HG03175 (cell line): ENCODE data around the gene VPS37C.
A peak's percentile ranks its signal among the peaks of the same experiment; 100 is the strongest.
"Not testable (repeated sequence)": the region's sequence is repeated elsewhere in the genome, so short reads cannot be mapped to it uniquely, and the experiment has no call there.

ENCODE experiments used
- ATAC-seq: cut with Tn5 transposase; IDR thresholded peaks from one replicate; pipeline ENCODE4 v1.9.1; 2021; ENCODE audit warnings: mild to moderate bottlenecking, moderate library complexity; ENCODE audit not compliant: unreplicated experiment

Gene VPS37C

DNA sequence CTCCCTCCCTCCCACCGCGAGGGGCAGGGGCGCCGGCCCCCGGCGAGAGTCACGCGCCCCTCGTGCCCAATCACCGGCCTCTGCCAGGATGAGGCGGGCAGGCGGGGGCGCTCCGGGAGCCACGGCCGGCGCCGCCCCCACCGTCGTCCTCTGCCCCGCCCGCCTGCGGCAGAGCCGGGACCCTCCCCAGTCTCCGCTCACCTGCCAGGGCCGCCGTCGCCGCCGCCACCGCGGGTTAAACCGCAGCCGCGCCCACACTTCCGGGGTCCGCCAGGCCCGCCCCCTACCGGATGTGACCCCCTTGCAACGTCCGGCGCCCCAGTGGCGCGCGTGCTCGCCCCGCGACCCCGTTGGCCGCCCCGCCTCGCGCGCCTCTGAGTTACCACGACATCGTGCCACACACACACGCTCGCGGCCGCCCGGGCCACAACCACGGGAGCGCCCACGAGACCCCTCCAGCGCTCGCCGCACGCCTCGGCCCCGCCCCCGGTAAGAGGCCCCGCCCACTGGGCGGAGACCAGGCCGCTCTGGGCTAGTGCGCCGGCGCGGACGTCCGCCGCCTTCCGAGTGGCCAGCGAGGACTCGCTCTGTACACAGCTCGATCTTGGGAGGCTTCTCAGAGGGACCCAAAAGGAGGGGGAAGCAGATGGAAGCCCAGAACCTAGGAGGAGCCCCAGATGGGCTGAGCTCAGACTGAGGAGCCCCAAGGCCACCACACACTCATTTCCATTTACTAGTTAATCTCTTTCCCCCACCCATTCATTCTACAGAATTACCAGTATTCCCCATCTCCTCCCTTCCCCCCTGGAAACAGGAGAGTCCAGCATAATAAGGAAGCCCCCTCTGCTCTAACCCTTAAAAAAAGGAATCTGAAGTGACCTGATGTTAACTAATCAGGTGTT is at the start of gene VPS37C:
Gene VPS37C (minus strand): TSS at position 237 of the 902 bp plus-strand sequence. CDS start 22,597 bp downstream, outside the sequence.
- ATAC-seq, result peak; percentile 71

DNA sequence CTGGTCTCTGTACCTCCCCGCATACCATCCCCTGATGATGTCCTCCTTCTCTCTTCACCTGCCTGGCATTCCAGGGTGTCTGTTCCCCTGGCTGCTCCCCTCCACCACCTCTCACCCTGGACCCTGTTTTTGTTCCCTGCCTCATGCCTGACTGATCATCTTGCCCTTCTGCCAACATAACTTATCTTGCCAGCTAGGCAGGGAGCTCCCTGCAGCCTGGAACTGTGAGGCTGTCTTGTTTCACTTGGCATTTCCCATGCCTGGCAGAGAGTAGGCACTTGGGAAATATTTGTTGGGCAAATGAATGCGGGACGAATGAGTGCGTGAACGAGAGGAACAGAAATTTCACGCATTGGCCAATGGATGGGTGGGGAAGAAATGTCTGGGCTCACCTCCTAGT is 49.4 kb upstream of the VPS37C start:
- ATAC-seq, result not testable (repeated sequence)

DNA sequence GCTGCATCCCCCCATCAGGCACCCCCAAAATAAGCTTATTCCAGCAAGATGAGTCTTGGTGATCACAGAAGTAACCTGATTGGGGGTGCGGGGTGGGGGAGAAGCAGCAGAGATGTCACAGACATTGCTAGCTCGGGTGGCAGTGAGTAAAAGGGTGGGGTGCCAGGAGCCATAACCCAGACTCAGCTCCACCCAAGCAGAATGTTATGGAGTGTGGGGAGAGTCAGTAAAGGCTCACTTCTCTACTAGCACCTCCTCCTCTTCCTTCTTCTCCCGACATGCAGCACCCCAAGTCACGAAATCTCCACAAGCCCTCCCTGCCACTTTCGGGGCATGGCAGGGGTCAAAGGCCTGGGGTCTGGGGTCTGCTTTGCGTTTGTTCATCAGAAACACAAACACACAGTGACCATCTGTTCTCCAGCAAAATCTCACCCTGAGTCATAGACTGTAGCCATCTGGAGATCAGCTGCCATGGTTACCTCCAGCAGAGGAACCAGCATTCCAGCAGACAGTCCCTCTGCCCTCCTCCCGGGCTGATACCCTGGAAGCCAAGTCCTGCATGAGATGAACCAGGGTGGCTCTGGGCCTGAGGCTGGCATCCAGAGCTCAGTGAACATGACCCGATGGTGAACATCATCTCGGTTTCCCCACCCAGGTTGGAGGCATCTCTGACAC is 46.5 kb upstream of the VPS37C start:
- not testable (repeated sequence) for ATAC-seq

DNA sequence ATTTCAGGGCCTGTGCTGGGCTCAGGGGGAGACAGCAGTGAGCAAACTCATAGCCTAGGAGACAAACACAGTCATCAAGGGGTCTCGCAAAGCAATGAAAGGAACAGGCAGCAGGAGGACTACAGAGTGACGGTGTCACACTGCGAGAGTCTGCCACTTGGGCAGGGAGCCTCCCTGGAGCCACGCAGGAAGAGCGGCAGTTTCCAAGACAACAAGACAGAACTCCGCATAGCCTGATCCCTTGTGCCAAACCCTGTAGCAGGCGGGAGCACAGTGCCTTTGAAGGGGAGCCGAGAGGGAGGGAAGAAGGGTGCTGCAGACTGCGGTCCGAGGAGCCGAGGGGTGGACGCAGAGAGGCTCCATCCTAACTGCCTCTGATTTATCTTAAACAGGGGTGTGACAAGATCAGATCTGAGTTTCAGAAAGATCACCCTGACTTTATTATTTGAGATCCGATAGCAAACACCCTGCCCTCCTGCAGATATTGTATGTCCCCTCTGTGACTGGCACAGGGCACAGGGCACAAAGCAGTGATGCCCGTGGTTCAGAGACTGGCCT is 43.4 kb upstream of the VPS37C start:
- not testable (repeated sequence) for ATAC-seq

DNA sequence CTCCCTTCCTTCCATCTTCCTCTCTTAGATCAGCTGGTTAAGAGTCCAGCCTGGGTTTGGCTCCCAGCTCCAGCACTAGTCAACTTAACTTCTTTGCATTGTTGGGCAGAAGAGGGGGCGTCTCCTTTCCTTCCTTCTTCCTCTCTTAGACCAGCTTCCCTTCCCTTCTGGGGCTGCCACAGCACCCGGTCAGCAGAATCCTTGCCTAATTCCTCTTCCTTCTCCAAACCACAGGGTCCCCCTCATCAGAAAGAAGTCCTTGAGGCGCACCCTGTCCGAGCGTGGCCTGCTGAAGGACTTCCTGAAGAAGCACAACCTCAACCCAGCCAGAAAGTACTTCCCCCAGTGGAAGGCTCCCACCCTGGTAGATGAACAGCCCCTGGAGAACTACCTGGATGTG is 42.6 kb upstream of the VPS37C start:
- not testable (repeated sequence) for ATAC-seq

DNA sequence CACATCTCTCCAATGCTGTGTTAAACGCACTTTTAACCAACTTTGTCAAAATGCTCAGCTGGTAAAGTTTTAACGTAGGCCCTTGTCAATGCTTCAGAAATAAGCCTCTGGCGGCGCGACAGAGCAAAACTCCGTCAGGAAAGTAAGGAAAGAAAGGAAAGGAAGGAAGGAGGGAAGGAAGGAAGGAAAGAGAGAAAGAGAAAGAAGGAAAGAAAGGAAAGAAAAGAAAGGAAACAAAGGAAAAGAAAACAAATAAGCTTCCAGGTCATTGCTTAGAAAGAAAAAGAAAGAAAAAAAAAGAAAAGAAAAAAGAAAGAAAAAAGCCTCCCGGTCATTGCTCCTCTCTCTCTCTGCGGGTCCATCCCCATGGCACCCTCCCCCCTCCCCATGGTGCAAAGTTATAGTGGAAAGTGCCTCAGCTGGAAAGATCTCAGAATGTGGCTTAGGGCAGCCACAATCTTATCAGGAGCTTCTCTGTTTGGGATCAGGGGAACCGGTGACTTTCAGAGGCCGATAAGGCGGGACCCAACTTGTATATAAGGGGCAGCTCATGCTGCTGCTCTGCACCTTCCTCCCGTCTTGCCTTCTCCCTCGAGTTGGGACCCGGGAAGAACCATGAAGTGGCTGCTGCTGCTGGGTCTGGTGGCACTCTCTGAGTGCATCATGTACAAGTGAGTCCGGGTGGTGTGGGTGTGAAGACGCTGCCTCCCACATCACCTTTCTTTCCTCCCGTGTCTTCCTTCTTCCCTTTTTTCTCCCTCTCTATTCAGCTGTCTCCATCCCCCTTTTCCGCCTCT is 41.9 kb upstream of the VPS37C start, which contains the start of gene PGA3:
Gene PGA3 (plus strand): TSS at position 566 of the 797 bp plus-strand sequence. CDS start 50 bp downstream, at position 616.
- ATAC-seq, result not testable (repeated sequence)

DNA sequence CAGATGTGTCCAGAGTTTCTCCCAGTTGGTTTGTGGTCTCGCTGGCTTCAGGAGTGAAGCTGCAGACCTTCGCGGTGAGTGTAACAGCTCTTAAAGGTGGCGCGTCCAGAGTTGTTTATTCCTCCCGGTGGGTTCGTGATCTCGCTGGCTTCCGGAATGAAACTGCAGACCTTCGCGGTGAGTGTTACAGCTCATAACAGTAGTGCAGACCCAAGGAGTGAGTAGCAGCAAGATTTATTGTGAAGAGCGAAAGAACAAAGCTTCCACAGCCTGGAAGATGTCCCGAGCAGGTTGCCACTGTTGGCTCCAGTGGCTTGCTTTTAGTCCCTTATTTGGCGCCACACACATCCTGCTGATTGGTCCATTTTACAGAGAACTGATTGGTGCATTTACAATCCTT is 40.2 kb upstream of the VPS37C start:
- no peak for ATAC-seq

DNA sequence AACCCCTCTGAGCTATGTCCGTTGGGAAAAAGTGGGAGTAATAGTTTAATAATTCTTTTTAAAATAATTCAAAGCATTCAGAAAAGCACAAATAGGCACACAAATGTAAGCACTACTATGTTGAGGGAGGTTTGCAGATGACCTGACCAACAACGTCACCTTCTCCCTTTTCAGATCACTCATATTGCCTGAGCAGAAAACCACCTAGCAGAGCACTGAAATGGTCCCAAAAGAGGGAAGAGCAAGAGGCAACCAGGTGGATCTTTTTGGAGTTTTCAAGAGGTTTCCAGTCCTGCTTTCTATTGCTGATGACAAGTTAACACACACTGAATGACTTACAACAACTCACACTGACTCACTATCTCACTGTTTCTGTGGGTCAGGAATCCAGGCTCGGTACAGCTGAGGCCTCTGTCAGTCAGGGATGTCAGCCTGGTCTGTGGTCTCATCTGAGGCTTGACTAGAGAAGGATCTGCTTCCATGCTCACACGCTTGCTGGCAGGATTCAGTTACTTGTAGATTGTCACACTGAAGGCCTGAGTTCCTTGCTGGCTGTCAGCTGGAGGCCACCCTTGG is 37.8 kb upstream of the VPS37C start:
- no peak for ATAC-seq

DNA sequence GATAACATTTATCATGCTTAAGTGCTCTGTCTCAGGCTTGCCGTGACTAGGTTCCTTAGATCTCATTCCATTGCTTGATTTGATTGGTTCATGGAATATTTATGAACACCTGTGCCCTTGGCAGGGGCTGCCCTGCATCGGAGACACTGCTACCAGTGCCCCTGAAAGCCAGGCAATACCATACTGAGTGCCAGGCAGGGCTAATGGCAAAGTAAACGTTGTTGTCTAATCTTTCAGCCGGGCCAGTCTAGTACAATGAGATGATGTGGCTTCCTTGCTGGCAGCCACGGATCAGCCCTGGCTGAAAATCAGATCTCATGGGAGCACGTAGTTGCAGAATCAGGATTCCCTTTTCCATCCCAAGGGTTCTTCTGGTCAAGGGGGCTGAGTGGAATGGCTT is 37.1 kb upstream of the VPS37C start:
- no peak for ATAC-seq

DNA sequence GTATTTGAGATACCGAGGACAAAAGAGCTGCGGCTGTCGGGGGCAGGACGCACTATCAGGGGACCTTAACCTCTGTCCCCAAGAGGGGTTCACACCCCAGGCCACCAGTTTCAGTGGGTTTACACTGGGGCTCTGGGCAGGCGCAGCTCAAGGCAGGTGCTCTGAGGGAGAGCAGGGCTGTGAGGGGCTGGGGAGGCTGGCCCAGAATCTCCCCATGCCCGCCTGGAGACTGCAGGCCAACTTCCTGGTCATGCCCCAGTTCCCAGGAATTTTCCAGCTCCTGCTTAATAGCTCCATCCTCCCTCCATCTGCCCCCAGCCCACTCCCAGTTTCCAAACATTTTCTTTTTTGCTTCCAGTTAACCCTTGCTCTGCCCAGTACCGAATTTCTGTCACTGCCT is 34.5 kb upstream of the VPS37C start:
- no peak for ATAC-seq

DNA sequence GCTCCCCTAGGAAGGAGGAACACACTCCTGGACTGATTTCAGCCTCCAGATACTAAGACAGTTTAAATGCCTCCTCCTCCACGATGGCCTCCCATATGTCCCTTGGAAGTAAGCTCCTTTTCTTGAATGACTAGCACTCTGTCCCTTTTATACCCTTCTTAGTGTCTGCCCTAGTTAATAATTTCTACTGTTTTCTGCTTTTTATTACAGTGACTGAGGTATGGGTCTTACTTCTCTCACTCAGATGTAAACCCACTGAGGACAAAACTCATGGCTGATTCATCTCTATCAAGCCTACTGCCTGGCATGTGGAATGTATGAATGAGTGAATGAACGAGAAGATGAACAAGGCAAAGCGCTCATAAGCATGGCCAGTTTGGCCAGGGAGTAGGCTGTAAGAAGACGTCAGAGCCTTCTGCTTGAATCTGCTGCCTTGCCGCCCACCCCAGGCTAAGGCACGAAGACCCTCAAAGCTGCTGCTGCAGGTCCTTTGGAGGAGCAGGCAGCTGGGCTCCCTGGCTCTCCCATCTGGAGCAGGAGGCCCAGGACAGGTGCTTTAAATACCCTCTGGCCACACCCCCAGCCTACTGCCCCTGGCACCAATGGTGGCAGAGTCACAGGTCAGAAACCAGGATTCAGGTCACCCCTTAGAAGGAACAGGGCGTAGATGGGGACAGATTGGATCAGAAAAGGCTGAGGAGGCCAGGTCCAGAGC is 33.9 kb upstream of the VPS37C start:
- no peak for ATAC-seq

DNA sequence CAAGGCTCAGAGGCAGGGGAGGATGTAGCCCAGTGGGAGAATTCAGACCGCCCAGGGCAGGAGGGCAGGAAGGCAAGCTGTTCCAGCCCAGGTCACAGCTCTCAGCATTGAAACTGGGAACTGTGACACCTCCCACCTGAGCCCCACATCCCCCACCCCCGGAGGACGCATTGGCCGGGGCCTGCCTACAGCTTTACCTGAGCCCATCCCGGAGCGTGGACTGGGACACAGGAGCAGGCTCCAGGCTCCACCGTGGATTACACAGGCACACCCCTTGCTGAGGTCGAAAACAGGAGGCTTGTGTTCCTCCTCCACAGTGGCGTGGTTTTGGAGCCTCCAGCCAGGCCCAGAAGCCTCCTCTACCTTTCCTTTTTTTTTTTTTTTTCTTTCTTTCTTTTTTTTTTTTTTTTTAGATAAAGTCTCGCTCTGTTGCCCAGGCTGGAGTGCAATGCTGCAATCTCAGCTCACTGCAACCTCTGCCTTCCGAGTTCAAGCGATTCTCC is 33.0 kb upstream of the VPS37C start:
- ATAC-seq, result no peak

DNA sequence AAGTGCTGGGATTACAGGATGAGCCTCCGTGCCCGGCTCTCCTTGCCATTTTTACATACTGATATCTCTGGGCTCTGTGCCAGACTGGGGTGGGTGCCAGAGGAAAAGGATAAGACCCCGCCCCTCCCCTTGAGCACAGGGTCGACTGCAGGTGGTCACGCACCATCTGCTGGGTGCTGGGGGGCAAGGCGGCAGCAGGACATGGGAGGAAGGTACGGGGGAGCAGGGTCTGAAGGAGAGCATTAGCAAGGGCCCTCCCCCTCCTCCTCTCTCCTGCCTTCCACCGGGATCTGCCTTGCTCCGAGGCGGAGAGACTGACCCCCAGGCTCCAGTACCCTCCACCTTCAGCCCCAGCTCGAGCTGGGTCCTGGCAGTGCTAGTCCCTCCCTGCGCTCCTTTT is 32.4 kb upstream of the VPS37C start:
- ATAC-seq, result no peak

DNA sequence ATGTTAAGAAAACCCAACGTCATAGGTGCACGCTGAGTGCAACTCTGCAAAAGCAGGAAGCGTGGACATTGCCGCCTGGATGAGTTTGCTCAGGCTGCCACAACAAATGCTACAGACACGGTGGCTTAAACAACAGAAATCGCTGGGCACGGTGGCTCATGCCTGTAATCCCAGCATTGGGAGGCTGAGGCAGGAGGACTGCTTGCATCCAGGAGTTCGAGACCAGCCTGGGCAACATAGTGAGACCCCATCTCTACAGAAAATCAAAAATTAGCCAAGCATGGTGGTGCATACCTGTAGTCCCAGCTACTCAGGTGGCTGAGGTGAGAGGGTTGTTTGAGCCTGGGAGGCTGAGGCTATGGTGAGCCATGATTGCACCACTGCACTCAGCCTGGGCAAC is 28.7 kb upstream of the VPS37C start:
- no peak for ATAC-seq

DNA sequence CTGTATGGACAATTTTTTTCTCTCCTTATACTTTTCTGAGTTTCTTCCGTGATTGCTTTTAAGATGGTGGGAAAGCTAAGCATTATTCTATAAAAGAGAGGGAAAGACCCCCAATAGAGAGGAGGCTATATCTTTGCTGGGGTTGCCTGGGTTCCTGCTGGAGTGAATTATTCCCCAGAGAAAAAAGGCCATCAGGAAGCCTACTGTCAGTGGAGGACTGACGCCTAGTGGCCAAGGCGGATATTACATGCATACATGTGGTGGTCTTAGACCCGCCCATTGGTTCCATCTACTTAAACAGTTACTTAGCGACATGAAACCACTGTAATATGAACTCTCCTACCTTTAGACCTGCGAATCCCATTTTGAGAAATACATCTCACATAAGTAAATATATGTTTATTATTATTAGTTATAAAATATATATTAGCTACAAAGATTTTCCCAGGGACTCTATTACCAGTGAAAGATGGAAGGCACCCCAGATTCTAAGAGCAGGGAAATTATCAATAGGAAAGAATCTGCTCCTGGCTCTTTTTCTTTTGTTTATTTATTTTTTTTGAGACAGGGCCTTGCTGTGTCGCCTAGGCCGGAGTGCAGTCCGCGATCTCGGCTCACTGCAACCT is 26.4 kb upstream of the VPS37C start:
- ATAC-seq, result no peak

DNA sequence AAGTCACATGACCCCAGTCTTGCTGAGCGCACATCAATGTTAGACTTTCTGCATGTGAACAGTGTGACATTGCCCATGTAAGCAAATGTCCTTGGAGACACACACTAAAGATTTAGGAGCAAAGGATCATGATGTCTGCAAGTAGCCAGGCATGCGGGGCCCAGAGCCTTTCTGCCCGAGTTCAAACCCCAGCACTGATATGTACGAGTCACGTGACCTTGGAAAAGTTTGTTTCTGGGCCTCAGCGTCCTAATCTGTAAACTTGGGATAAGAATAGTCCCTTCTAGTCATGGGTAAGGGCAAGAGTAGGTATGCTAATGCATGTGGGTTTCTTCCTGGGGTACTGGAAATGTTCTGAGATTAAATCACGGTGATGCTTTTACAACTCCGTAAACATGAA is 25.3 kb upstream of the VPS37C start:
- ATAC-seq, result no peak

DNA sequence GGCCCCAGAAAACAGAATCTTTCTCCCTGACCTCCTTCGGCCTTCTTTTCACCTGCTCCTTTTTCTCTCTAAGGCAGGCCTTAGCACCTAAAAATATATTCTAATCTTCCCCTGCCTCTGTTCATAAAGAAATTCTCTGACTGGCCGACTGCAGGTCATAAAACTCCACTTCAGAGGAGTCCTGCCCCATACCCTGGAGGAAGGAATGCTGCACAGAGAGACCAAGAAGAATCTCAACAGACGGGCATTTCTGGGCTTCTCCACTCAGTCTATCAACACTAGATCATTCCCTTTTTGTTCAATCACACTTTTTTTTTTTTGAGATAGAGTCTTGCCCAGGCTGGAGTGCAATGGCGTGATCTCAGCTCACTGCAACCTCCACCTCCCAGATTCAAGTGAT is 22.4 kb upstream of the VPS37C start:
- ATAC-seq, result no peak

DNA sequence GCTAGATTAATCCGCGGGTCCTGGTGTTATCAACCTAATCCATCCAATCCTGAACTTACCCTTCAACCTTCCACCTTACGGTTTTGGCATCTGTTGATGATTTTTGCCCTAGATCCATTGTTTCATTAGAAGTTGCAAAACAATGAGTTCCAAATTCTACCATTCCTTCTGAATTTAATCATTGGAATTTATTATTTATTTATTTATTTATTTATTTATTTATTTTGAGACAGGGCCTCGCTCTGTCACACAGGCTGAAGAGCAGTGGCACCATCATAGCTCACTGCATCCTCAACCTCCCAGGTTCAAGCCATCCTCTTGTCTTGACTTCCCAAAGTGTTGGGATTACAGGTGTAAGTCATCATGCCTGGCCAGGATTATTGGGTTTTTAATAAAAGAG is 20.3 kb upstream of the VPS37C start:
- no peak for ATAC-seq

DNA sequence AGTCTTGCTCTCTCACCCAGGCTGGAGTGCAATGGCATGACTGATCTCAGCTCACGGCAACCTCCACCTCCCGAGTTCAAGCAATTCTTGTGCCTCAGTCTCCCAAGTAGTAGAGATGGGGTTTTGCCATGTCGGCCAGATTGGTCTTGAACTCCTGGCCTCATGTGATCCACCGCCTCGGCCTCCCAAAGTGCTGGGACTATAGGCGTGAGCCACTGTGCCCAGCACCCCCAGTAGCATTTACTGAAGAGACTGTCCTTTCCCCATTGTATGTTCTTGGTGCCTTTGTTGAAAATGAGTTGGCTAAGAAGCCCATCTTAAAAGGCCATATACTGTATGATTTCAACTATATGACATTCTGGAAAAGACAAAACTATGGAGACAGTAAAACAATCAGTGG is 19.0 kb upstream of the VPS37C start:
- not testable (repeated sequence) for ATAC-seq
